Measurements from ENCODE around the gene SLC35B4. TPM values are rescaled to one million over a fixed set of nuclear protein-coding genes. Genes with fewer than 3 reads are reported as not detected.

The SLC35B4 gene
- total RNA-seq, 1 experiment from 2014 or later, result 21.6 TPM

GRCh38 chr7:134287916-134288659 lies 28.6 kb downstream of the SLC35B4 start:
- no peak overlapping the region for H3K4me3 ChIP-seq (ENCODE audit: low read depth in 2 of 2, low read length in 2 of 2)
- TF ChIP-seq POLR2AphosphoS5 (IDR thresholded peaks at IDR 0.05; ENCODE audit: low read depth, low read length), result no peak
- TF ChIP-seq SIN3A (IDR thresholded peaks at IDR 0.05; ENCODE audit: borderline replicate concordance, insufficient read depth, low read depth, low read length), result no peak
- TF ChIP-seq, protein P1, sequence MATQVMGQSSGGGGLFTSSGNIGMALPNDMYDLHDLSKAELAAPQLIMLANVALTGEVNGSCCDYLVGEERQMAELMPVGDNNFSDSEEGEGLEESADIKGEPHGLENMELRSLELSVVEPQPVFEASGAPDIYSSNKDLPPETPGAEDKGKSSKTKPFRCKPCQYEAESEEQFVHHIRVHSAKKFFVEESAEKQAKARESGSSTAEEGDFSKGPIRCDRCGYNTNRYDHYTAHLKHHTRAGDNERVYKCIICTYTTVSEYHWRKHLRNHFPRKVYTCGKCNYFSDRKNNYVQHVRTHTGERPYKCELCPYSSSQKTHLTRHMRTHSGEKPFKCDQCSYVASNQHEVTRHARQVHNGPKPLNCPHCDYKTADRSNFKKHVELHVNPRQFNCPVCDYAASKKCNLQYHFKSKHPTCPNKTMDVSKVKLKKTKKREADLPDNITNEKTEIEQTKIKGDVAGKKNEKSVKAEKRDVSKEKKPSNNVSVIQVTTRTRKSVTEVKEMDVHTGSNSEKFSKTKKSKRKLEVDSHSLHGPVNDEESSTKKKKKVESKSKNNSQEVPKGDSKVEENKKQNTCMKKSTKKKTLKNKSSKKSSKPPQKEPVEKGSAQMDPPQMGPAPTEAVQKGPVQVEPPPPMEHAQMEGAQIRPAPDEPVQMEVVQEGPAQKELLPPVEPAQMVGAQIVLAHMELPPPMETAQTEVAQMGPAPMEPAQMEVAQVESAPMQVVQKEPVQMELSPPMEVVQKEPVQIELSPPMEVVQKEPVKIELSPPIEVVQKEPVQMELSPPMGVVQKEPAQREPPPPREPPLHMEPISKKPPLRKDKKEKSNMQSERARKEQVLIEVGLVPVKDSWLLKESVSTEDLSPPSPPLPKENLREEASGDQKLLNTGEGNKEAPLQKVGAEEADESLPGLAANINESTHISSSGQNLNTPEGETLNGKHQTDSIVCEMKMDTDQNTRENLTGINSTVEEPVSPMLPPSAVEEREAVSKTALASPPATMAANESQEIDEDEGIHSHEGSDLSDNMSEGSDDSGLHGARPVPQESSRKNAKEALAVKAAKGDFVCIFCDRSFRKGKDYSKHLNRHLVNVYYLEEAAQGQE (IDR thresholded peaks at IDR 0.05; ENCODE audit: insufficient read depth in 1 of 2, low read depth in 2 of 2, low read length in 1 of 2), result no peak
- TF ChIP-seq TCF7L2 (IDR thresholded peaks at IDR 0.05; ENCODE audit: low read depth, low read length), result no peak
- H3K27me3 ChIP-seq (ENCODE audit: control insufficient read depth, insufficient read depth, low read length), result peaks cover 5% of the 10 kb centered on the region; the same call in 1 of the 2 replicates
- ATAC-seq (no peak), DNase-seq (ENCODE audit: low read depth, low spot score) (no peak)
- ChIA-PET POLR2A (no interaction called here), CTCF (no interaction called here)
- intact Hi-C loops (cut with micrococcal nuclease; ENCODE audit: unreplicated experiment) (no loop called here), in situ Hi-C loops (cut with HindIII; ENCODE audit: low pct_unique_long_range_greater_than_20kb, low sequenced_read_pairs) (no loop called here)
- no peaks in the 10 kb centered on the region for H3K36me3 ChIP-seq (ENCODE audit: control insufficient read depth, insufficient read depth, low read length)
- H3K4me1 ChIP-seq (ENCODE audit: control insufficient read depth, insufficient read depth, low read length), result no peaks in the 10 kb centered on the region
- BruUV-seq (replicated peaks), result no TSS peak
- H3K9me3 ChIP-seq (ENCODE audit: control insufficient read depth, insufficient read depth, low read depth, low read length), result no peaks in the 10 kb centered on the region
- no peak overlapping the region for H3K27ac ChIP-seq (ENCODE audit: low read length)

DNA sequence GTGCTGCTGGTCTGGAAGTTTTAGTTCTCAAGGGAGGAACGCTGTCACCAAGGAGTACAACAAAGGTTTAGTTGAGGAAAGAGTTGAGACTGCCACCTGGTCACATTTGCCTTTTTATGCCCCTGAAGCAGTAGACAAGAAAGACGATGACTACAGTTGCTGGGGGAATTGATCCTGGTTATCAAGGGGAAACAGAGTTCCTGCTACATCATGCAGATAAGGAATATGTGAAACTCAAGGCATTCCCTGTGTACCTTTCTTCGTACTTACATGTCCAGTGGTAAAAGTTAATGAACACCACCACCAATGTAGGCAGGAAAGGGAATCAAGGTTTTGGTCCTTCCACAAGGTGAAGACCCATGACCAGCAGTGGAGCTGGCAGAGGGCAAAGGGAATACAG lies 31.8 kb downstream of the SLC35B4 start:
- no TSS peak for BruUV-seq (replicated peaks)
- TF ChIP-seq, protein P1 (IDR thresholded peaks at IDR 0.05; ENCODE audit: insufficient read depth in 1 of 2, low read depth in 2 of 2, low read length in 1 of 2), result no peak
- no peak for TF ChIP-seq CTCF (IDR thresholded peaks at IDR 0.05)
- no peak for TF ChIP-seq POLR2AphosphoS5 (IDR thresholded peaks at IDR 0.05; ENCODE audit: low read depth, low read length)
- no peak for TF ChIP-seq TCF7L2 (IDR thresholded peaks at IDR 0.05; ENCODE audit: low read depth, low read length)
- TF ChIP-seq SIN3A (IDR thresholded peaks at IDR 0.05; ENCODE audit: borderline replicate concordance, insufficient read depth, low read depth, low read length), result no peak
- peaks cover 5% of the 10 kb centered on the region; the same call in 1 of the 2 replicates for H3K27me3 ChIP-seq (ENCODE audit: control insufficient read depth, insufficient read depth, low read length)
- no peaks in the 10 kb centered on the region for H3K4me1 ChIP-seq (ENCODE audit: control insufficient read depth, insufficient read depth, low read length)
- in situ Hi-C loops (cut with HindIII; ENCODE audit: low pct_unique_long_range_greater_than_20kb, low sequenced_read_pairs) (no loop called here), intact Hi-C loops (cut with micrococcal nuclease; ENCODE audit: unreplicated experiment) (no loop called here)
- no peaks in the 10 kb centered on the region for H3K9me3 ChIP-seq (ENCODE audit: control insufficient read depth, insufficient read depth, low read depth, low read length)
- no peak overlapping the region for H3K4me3 ChIP-seq (ENCODE audit: low read depth in 2 of 2, low read length in 2 of 2)
- ChIA-PET POLR2A (no interaction called here), CTCF (no interaction called here)
- DNase-seq (ENCODE audit: low read depth, low spot score) (no peak), ATAC-seq (no peak)
- no peaks in the 10 kb centered on the region for H3K36me3 ChIP-seq (ENCODE audit: control insufficient read depth, insufficient read depth, low read length)
- H3K27ac ChIP-seq (ENCODE audit: low read length), result no peak overlapping the region
